Keratinocyte (primary cell): ENCODE measurements around the gene ZBTB32. TPM values are rescaled to one million over a fixed set of nuclear protein-coding genes. Genes with fewer than 3 reads are reported as not detected.

Source experiments
- DNase-seq: peaks from one replicate; pipeline ENCODE4 v3.0.0-alpha.2; 2011; ENCODE audit warnings: low read depth, missing footprints, low spot score
- FAIRE-seq: peaks from 2 replicates; lab custom pipeline; 2011; peaks lifted over from hg19 to GRCh38; lab: Jason Lieb, UNC
- H2AFZ ChIP-seq: 2 replicates; pipeline ENCODE4 v1.6.0; 2012; ENCODE audit warnings: low read length, control low read depth, inconsistent platforms; ENCODE audit not compliant: control insufficient read depth
- H3K27ac ChIP-seq: 2 replicates; pipeline ENCODE4 v1.5.1; 2011; ENCODE audit warnings: low read length; ENCODE audit not compliant: control insufficient read depth, insufficient read depth
- H3K27me3 ChIP-seq: 3 replicates; pipeline ENCODE4 v1.6.0; 2011; ENCODE audit warnings: low read length; ENCODE audit not compliant: control insufficient read depth, insufficient read depth; ENCODE audit errors: extremely low read depth
- H3K36me3 ChIP-seq, 2 experiments: 2 replicates in 1 of 2; 3 replicates in 1 of 2; pipeline ENCODE4 v1.5.1; 2011; ENCODE audit warnings: low read length in 2 of 2, mild to moderate bottlenecking in 1 of 2; ENCODE audit not compliant: control insufficient read depth in 2 of 2, insufficient read depth in 2 of 2; ENCODE audit errors: extremely low read depth in 1 of 2
- H3K4me1 ChIP-seq: 3 replicates; pipeline ENCODE4 v1.5.1; 2011; ENCODE audit warnings: low read length; ENCODE audit not compliant: control insufficient read depth, insufficient read depth; ENCODE audit errors: extremely low read depth
- H3K4me2 ChIP-seq: 3 replicates; pipeline ENCODE4 v1.6.0; 2011; ENCODE audit warnings: low read depth, low read length; ENCODE audit not compliant: control insufficient read depth, insufficient read depth; ENCODE audit errors: extremely low read depth
- H3K4me3 ChIP-seq, 3 experiments: fragments of 200-600 bp in 1 of 3; sonication (generic) in 1 of 3; 2 replicates in 2 of 3; 3 replicates in 1 of 3; pipeline ENCODE4 v1.5.1; 2011 to 2016; ENCODE audit warnings: low read length in 3 of 3, mild to moderate bottlenecking in 3 of 3, control low read depth in 2 of 3, inconsistent platforms in 1 of 3, low read depth in 1 of 3, mixed read lengths in 1 of 3, mixed run types in 1 of 3, moderate library complexity in 1 of 3; ENCODE audit not compliant: control insufficient read depth in 2 of 3, insufficient read depth in 2 of 3; ENCODE audit errors: extremely low read depth in 1 of 3
- H3K79me2 ChIP-seq: 2 replicates; pipeline ENCODE4 v1.6.0; 2012; ENCODE audit warnings: low read length; ENCODE audit not compliant: control insufficient read depth, insufficient read depth
- H3K9ac ChIP-seq: 3 replicates; pipeline ENCODE4 v1.6.0; 2011; ENCODE audit warnings: low read length; ENCODE audit not compliant: control insufficient read depth, insufficient read depth; ENCODE audit errors: extremely low read depth
- H3K9me1 ChIP-seq: 3 replicates; pipeline ENCODE4 v1.6.0; 2011; ENCODE audit warnings: low read length; ENCODE audit not compliant: control insufficient read depth, insufficient read depth; ENCODE audit errors: extremely low read depth
- H3K9me3 ChIP-seq: 2 replicates; pipeline ENCODE4 v1.5.1; 2012; ENCODE audit warnings: low read depth, low read length; ENCODE audit not compliant: control insufficient read depth
- H4K20me1 ChIP-seq: 3 replicates; pipeline ENCODE4 v1.6.0; 2011; ENCODE audit warnings: low read length; ENCODE audit not compliant: control insufficient read depth, insufficient read depth; ENCODE audit errors: extremely low read depth
- EZH2 ChIP-seq: IDR thresholded peaks from one replicate; pipeline ENCODE4 v1.6.1; 2012; ENCODE audit warnings: inconsistent platforms, mild to moderate bottlenecking, low read length, moderate library complexity
- dilution Hi-C: fragments of 300-500 bp; cut with MboI; formaldehyde crosslinking; loops from one replicate; pipeline ENCODE4 v1.7.0; 2020; ENCODE audit warnings: low sequenced_read_pairs; ENCODE audit not compliant: extremely low pct_ligation_motif_present
- polyA plus RNA-seq, 5 experiments: library from polyadenylated mRNA; depleted of rRNA in 3 of 5; stranded (reverse) in 3 of 5; stranded (forward) in 1 of 5; unstranded in 1 of 5; fragments of >200 nt; gene quantifications; 1 replicate in 1 of 5; 2 replicates in 3 of 5; 3 replicates in 1 of 5; pipeline versions ENCODE4 v1.2.1 to v1.2.3, GENCODE V29; 2011 to 2012; ENCODE audit warnings: missing spikeins in 2 of 5, low read depth in 1 of 5, low replicate concordance in 1 of 5
- TF ChIP-seq, protein P1 (sequence below), 3 experiments: IDR thresholded peaks in 1 of 3; conservative IDR thresholded peaks in 1 of 3; optimal IDR thresholded peaks in 1 of 3; 2 replicates in 2 of 3; 3 replicates in 1 of 3; pipeline versions ENCODE3 to v1.5.1; 2011; ENCODE audit warnings: low read length in 3 of 3, mild to moderate bottlenecking in 3 of 3, moderate library complexity in 2 of 3, control low read depth in 1 of 3, inconsistent platforms in 1 of 3; ENCODE audit not compliant: insufficient read depth in 2 of 3; ENCODE audit errors: extremely low read depth in 1 of 3

Gene ZBTB32
- polyA plus RNA-seq, 1 donor (not counting 4 experiments of a cell fraction or from before 2014, with no cell fraction given), result not detected

DNA sequence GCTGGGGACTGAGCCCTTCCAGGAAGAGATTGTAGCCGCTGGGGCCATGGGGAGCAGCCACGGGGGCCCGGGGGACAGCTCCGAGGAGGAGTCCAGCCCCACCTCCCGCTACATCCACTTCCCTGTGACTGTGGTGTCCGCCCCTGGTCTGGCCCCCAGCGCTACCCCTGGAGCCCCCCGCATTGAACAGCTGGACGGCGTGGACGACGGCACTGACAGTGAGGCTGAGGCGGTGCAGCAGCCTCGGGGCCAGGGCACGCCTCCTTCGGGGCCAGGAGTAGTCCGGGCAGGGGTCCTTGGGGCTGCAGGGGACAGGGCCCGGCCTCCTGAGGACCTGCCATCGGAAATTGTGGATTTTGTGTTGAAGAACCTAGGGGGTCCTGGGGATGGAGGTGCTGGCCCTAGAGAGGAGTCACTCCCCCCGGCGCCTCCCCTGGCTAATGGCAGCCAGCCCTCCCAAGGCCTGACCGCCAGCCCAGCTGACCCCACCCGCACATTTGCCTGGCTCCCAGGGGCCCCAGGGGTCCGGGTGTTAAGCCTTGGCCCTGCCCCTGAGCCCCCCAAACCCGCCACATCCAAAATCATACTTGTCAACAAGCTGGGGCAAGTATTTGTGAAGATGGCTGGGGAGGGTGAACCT, 28.3 kb downstream of the ZBTB32 start:
- Histone ChIP-seq H3K36me3 (peaks cover 67 to 73% of the 10 kb centered on the region in 2 experiments), H3K4me3 (no peak overlapping the region), H3K79me2 (peaks cover 2% of the 10 kb centered on the region), H3K9me1 (no peaks in the 10 kb centered on the region), H3K4me2 (no peak overlapping the region), H2AFZ (no peak overlapping the region), H4K20me1 (peaks cover 6% of the 10 kb centered on the region), H3K27me3 (no peaks in the 10 kb centered on the region), H3K9ac (no peak overlapping the region), H3K27ac (no peak overlapping the region), H3K4me1 (no peaks in the 10 kb centered on the region), H3K9me3 (no peaks in the 10 kb centered on the region)
- FAIRE-seq (no peak), DNase-seq (no peak)
- dilution Hi-C loops, result no loop called here
- no peak for TF ChIP-seq EZH2
- TF ChIP-seq, protein P1, sequence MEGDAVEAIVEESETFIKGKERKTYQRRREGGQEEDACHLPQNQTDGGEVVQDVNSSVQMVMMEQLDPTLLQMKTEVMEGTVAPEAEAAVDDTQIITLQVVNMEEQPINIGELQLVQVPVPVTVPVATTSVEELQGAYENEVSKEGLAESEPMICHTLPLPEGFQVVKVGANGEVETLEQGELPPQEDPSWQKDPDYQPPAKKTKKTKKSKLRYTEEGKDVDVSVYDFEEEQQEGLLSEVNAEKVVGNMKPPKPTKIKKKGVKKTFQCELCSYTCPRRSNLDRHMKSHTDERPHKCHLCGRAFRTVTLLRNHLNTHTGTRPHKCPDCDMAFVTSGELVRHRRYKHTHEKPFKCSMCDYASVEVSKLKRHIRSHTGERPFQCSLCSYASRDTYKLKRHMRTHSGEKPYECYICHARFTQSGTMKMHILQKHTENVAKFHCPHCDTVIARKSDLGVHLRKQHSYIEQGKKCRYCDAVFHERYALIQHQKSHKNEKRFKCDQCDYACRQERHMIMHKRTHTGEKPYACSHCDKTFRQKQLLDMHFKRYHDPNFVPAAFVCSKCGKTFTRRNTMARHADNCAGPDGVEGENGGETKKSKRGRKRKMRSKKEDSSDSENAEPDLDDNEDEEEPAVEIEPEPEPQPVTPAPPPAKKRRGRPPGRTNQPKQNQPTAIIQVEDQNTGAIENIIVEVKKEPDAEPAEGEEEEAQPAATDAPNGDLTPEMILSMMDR (optimal IDR thresholded peaks at IDR 0.05 in 1 of 3, IDR thresholded peaks at IDR 0.05 in 1 of 3, conservative IDR thresholded peaks at IDR 0.05 in 1 of 3; ENCODE audit: extremely low read depth in 1 of 3, insufficient read depth in 2 of 3, low read length in 3 of 3), result no peak

DNA sequence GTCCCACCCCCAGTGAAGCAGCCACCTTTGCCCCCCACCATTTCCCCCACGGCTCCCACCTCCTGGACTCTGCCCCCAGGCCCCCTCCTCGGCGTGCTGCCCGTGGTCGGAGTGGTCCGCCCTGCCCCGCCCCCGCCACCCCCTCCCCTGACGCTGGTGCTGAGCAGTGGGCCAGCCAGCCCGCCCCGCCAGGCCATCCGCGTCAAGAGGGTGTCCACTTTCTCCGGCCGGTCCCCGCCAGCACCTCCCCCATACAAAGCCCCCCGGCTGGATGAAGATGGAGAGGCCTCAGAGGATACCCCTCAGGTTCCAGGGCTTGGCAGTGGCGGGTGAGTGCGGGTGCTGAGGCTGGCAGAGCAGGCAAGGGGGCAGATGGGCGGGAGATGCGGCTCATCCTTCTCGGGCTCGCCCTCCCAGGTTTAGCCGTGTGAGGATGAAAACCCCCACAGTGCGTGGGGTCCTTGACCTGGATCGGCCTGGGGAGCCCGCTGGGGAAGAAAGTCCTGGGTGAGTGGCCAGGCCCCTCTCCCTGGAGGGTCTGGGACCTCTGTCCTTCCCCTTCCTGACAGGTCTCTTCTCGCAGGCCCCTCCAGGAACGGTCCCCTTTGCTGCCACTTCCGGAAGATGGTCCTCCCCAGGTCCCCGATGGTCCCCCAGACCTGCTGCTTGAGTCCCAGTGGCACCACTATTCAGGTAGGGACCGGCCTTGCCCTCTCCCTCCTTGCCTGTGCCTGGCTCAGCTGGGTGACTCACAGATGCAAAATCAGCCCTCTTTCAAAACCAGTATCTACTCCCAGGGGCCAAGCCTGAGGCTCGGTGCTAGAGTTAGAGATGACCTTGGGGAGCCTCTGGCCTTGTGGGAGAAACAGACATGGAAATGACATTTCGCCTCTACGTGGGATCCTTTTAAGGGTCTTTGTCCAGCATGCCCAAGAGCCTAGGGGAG, 29.1 kb downstream of the ZBTB32 start:
- dilution Hi-C loops, result no loop called here
- Histone ChIP-seq H3K9ac (no peak overlapping the region), H2AFZ (no peak overlapping the region), H3K4me3 (no peak overlapping the region), H3K36me3 (peaks cover 66 to 75% of the 10 kb centered on the region in 2 experiments), H3K27me3 (no peaks in the 10 kb centered on the region), H3K4me1 (no peaks in the 10 kb centered on the region), H3K9me3 (no peaks in the 10 kb centered on the region), H3K4me2 (no peak overlapping the region), H3K9me1 (no peaks in the 10 kb centered on the region), H3K27ac (no peak overlapping the region), H3K79me2 (peaks cover 2% of the 10 kb centered on the region), H4K20me1 (peaks cover 6% of the 10 kb centered on the region)
- TF ChIP-seq, protein P1 (optimal IDR thresholded peaks at IDR 0.05 in 1 of 3, IDR thresholded peaks at IDR 0.05 in 1 of 3, conservative IDR thresholded peaks at IDR 0.05 in 1 of 3; ENCODE audit: extremely low read depth in 1 of 3, insufficient read depth in 2 of 3, low read length in 3 of 3), result no peak
- TF ChIP-seq EZH2, result no peak
- FAIRE-seq, result no peak
- no peak for DNase-seq
